Bone marrow (tissue), 2 donors: ENCODE measurements around the gene ERP29.
"Not testable (repeated sequence)": the region's sequence is repeated elsewhere in the genome, so short reads cannot be mapped to it uniquely, and the experiment has no call there.

Source experiments
- DNase-seq, 2 donors: peaks; one replicate each; lab custom pipeline; 2025; lab: John Stamatoyannopoulos, UW

ERP29 gene

DNA sequence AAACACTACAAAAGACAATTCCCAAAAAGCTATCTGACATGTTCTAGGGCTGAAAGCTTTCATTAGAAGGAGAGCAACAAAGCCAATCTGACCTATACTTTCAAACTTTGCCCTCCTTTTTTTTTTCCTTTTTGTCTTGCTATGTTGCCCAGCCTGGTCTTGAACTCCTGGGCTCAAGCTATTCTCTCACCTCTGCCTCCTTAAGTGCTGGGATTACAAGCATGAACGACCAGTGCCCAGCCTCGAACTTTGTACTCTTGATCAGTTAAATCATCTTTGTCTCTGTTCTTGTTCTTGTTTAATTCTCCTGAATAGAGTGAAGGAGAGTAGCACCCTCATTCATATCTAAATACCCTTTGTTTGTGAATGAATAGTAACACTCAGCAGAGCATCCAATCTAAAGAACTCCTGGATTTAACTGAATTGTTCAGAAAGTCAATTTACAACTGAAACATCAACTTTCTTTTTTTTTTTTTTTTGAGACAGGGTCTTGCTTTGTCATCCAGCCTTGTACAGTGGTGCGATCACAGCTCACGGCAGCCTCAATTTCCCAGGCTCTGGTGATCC lies 22.1 kb downstream of the ERP29 start:
- DNase-seq = no peak

DNA sequence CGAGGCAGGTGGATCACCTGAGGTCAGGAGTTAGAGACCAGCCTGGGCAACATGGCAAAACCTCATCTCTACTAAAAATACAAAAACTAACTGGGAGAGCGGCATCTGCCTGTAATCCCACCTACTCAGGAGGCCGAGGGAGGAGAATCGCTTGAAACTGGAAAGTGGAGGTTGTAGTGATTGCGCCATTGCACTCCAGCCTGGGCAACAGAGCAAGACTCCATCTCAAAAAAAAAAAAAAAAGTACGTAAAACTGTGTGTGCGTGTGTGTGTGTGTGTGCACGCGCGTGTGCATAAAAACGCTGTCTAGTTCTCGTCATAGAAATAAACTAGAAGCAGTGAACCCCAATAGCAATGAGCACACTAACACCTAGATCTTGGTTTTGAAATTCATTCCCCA lies 23.4 kb downstream of the ERP29 start:
- not testable (repeated sequence) for DNase-seq

DNA sequence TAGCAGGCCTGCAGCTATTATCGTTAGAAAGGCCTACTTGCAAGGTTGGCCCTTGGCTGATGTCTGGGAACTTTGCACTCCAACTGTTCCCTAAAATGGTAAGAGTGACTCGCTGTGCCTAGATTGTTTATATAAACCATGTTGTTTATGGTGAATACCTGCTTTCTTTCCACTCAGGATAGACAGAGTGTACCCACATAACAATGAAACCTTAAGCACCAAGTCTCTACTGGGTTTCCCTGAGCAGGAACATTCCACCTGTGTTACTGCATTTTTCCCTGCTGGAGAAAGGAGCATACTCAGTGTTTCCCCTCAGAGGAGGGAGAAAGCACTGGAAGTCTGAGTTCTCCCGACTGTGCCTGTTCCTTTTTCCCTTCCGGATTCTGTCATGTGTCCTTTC lies 32.8 kb downstream of the ERP29 start:
- DNase-seq = no peak

DNA sequence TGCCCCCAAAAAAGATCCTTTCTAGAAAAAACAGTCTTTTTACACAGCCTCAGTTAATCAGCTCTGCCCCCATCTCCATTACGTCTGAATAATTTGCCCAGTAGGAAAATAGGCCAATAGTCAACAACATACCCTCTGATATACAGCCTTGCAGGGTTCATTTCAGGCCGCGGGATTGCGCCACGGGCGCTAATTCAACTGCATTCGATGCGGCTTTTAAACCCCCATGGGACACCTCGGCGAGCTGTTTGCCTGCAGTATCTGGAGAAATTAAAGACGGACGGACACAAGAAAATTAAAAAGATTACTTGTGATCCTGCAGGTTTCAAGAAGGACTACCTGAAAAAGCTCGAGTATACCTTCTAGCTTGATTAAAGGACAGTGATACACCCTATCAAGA lies 36.1 kb downstream of the ERP29 start:
- no peak for DNase-seq

DNA sequence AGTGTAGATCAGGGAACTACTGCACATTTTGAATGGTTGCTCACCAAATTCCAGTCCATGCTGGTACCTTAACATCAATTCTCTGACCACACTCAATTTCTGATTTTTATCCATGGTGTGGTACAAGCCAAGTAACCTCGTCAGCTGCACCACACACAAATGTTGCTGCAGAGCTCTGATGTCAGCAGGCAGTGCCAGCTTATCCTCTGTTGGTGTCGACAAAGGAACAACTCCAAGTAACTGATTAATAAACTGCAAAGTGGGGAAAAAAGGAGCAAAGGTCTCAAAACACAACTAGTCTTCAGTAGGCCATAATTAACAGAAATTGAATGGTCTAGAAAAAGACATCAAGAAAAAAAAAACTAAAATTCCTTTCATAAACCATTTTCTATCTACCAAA lies 47.9 kb downstream of the ERP29 start:
- no peak for DNase-seq

DNA sequence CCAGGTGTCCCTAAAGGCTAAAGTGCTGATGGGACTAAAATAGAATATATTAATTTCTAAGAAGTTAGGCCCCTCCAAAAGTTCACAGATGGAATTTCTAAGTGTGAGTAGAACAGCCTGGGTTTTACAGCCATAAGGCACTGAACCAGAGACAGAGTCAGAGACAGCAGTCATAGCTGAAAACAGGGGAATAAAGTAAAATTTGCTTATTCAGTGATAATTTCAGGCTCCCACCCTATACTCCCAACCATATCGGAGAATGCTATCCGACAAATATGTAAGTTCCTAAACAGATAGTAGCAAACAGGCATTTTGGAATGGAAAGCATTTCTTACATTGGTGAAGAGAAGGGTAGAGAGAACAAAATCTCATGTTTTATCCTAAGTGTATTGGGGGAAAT lies 50.0 kb downstream of the ERP29 start:
- no peak for DNase-seq

DNA sequence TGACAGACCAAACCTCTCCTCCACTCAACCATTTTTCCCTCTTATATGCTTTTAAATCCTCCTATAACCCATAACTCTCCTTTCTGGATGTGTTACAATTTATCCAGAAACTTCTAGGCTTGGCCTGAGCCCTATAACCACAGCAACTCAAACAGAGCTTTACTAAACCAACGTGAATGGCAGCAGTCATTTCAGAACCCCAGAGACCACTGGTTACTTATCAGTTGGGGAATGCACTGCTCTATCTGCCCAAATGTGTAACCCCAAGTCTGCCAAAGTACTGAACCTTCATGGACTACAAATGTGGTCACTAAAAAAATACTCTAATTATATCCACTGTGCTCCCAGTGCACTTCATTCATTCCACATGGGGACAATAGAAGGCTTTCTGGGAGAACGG lies 53.3 kb downstream of the ERP29 start:
- DNase-seq = no peak
